Spleen (tissue), 11 donors: Measurements from ENCODE around the gene IL13. TPM values are rescaled to one million over a fixed set of nuclear protein-coding genes. Genes with fewer than 3 reads are reported as not detected.

Source experiments
- DNase-seq: peaks from one replicate; pipeline ENCODE4 v3.0.0-alpha.2; 2020
- H3K27ac ChIP-seq, 8 donors: fragments of 200-600 bp; sonication (generic) in 7 of 8; 1 replicate in 4 of 8; 2 replicates in 4 of 8; pipeline versions ENCODE4 v1.5.0 to v1.8.0; 2016 to 2021; ENCODE audit warnings: inconsistent platforms in 4 of 8, mild to moderate bottlenecking in 4 of 8, moderate library complexity in 1 of 8
- H3K27me3 ChIP-seq, 7 donors: fragments of 200-600 bp; sonication (generic) in 6 of 7; replicated peaks in 1 of 7; 1 replicate in 4 of 7; 2 replicates in 3 of 7; pipeline versions ENCODE4 v1.5.0 to v1.8.0; 2016 to 2021; ENCODE audit warnings: inconsistent platforms in 3 of 7, mild to moderate bottlenecking in 1 of 7
- H3K36me3 ChIP-seq, 6 donors: fragments of 200-600 bp; sonication (generic) in 5 of 6; 1 replicate in 4 of 6; 2 replicates in 2 of 6; pipeline versions ENCODE4 v1.5.0 to v1.8.0; 2016 to 2021; ENCODE audit warnings: inconsistent platforms in 2 of 6
- H3K4me1 ChIP-seq, 6 donors: fragments of 200-600 bp; sonication (generic) in 5 of 6; 1 replicate in 3 of 6; 2 replicates in 3 of 6; pipeline versions ENCODE4 v1.5.0 to v1.8.0; 2016 to 2021; ENCODE audit warnings: inconsistent platforms in 3 of 6
- H3K4me3 ChIP-seq, 8 donors: fragments of 200-600 bp; sonication (generic) in 7 of 8; 1 replicate in 4 of 8; 2 replicates in 4 of 8; pipeline versions ENCODE4 v1.5.0 to v1.8.0; 2016 to 2021; ENCODE audit warnings: inconsistent platforms in 4 of 8, mild to moderate bottlenecking in 4 of 8, moderate library complexity in 2 of 8
- H3K9me3 ChIP-seq, 8 donors: fragments of 200-600 bp; sonication (generic) in 7 of 8; 1 replicate in 4 of 8; 2 replicates in 4 of 8; pipeline versions ENCODE4 v1.5.0 to v1.8.0; 2016 to 2021; ENCODE audit warnings: inconsistent platforms in 4 of 8
- POLR2A ChIP-seq, 3 donors: fragments of 450-650 bp; IDR thresholded peaks; one replicate each; pipeline ENCODE4 v1.5.1; 2017; ENCODE audit warnings: antibody characterized with exemption in 3 of 3, mild to moderate bottlenecking in 1 of 3
- POLR2AphosphoS5 ChIP-seq, 3 donors: sonication (generic); formaldehyde crosslinking; IDR thresholded peaks; one replicate each; pipeline ENCODE4 v1.5.1; 2017; ENCODE audit warnings: antibody characterized with exemption in 3 of 3
- WGBS, 5 donors: extraction: QIAGEN DNeasy Blood & Tissue Kit in 3 of 5; methylation state at CpG; one replicate each; pipeline versions ENCODE4 v1.1.5 to v1.1.7; 2013 to 2018; 5-methylcytosine and 5-hydroxymethylcytosine counted together
- intact Hi-C: fragments of 100-400 bp; cut with DNase I; formaldehyde crosslinking; loops from one replicate; pipeline ENCODE4 v1.15.0; 2023; ENCODE audit warnings: low total_unique reads
- polyA plus RNA-seq, 3 donors: library from polyadenylated mRNA; stranded (reverse); fragments of 200-250 nt; gene quantifications; one replicate each; pipeline ENCODE4 v1.2.1, GENCODE V29; 2013
- total RNA-seq, 7 donors: library from RNA; depleted of rRNA in 3 of 7; stranded (reverse); fragments of >200 nt in 3 of 7; fragmentation: NEBNext Ultra II Directional in 4 of 7; extraction: Animal tissue kit (Norgen Biotek cat#: 25700) in 4 of 7; gene quantifications; one replicate each; pipeline versions ENCODE4 v1.1.0 to v1.2.1, GENCODE V29; 2016 to 2021
- TF ChIP-seq, protein P1 (sequence below), 11 experiments: fragments of 200-600 bp in 7 of 11; fragments of 450-650 bp in 4 of 11; sonication (generic) in 4 of 11; IDR thresholded peaks in 8 of 11; conservative IDR thresholded peaks in 3 of 11; 1 replicate in 7 of 11; 2 replicates in 4 of 11; pipeline versions ENCODE4 v1.4.0 to v1.8.0; 2016 to 2021; ENCODE audit warnings: antibody characterized with exemption in 11 of 11, inconsistent platforms in 4 of 11, mild to moderate bottlenecking in 1 of 11
- donor health status: healthy with polysubstance abuse.
- donor health status: DM: no; HTN: no; CAD: no; lungs with moderate emphysema.
- donor health status: DM: no; HTN: no; CAD: no.
- donor health status: Bipolar disorder and iron deficiency.
- donor health status: healthy.
- donor health status: DM: no; HTN: no; CAD: no.
- donor health status: DM: yes; HTN: yes; CAD: no.

IL13 gene
- total and polyA plus RNA-seq, 10 donors: 0.06 to 0.07 TPM; not detected in 8

- intact Hi-C loops: no loop called here
- H3K27ac ChIP-seq: no peak overlapping the region
- no peaks in the 10 kb centered on the region for H3K9me3 ChIP-seq
- no peaks in the 10 kb centered on the region for H3K27me3 ChIP-seq
- TF ChIP-seq, protein P1, sequence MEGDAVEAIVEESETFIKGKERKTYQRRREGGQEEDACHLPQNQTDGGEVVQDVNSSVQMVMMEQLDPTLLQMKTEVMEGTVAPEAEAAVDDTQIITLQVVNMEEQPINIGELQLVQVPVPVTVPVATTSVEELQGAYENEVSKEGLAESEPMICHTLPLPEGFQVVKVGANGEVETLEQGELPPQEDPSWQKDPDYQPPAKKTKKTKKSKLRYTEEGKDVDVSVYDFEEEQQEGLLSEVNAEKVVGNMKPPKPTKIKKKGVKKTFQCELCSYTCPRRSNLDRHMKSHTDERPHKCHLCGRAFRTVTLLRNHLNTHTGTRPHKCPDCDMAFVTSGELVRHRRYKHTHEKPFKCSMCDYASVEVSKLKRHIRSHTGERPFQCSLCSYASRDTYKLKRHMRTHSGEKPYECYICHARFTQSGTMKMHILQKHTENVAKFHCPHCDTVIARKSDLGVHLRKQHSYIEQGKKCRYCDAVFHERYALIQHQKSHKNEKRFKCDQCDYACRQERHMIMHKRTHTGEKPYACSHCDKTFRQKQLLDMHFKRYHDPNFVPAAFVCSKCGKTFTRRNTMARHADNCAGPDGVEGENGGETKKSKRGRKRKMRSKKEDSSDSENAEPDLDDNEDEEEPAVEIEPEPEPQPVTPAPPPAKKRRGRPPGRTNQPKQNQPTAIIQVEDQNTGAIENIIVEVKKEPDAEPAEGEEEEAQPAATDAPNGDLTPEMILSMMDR (IDR thresholded peaks at IDR 0.05 in 8 of 11, conservative IDR thresholded peaks at IDR 0.05 in 3 of 11): no peak
- TF ChIP-seq POLR2AphosphoS5 (IDR thresholded peaks at IDR 0.05) (no peak), POLR2A (IDR thresholded peaks at IDR 0.05) (no peak)
- H3K4me1 ChIP-seq: peaks cover 0 to 16% (median 4%) of the 10 kb centered on the region in 6 donors
- no peak overlapping the region for H3K4me3 ChIP-seq
- no peak for DNase-seq
- peaks cover 0 to 24% (median 1%) of the 10 kb centered on the region in 6 donors for H3K36me3 ChIP-seq
Observed at GRCh38 chr5:132692632-132692967, 34.6 kb downstream of the IL13 start.

DNA sequence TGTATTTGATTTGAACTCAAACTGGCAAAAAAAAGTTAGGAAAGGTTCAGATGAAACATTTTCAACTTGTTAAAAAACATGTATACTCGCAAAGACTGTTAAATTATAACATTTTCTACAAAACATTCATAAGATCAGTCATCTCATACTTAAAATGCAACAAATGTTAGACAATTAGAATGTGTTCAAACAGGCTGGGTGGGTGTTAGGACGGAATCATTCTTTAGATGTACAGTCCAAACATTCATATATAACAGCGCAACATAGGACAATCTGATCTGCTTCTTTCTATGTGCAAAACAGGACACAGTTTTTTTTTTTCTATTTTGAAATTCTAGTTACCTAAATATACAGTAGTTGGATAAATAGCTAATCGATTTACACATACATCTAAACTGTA lies 38.0 kb downstream of the IL13 start:
- H3K36me3 ChIP-seq: peaks cover 0 to 56% (median 13%) of the 10 kb centered on the region in 6 donors
- H3K4me1 ChIP-seq: no peaks in the 10 kb centered on the region
- no peak for DNase-seq
- no peak overlapping the region for H3K4me3 ChIP-seq
- 94 to 97% (median 97%) methylated on average over 4 of the region's 4 CpGs for WGBS, 5 donors
- H3K27me3 ChIP-seq: no peaks in the 10 kb centered on the region
- H3K9me3 ChIP-seq: no peaks in the 10 kb centered on the region
- TF ChIP-seq POLR2AphosphoS5 (IDR thresholded peaks at IDR 0.05) (no peak), POLR2A (IDR thresholded peaks at IDR 0.05) (no peak)
- TF ChIP-seq, protein P1 (IDR thresholded peaks at IDR 0.05 in 8 of 11, conservative IDR thresholded peaks at IDR 0.05 in 3 of 11): no peak
- no peak overlapping the region for H3K27ac ChIP-seq
- intact Hi-C loops: no loop called here

GRCh38 chr5:132704875-132705274 lies 46.9 kb downstream of the IL13 start:
- H3K4me1 ChIP-seq: no peaks in the 10 kb centered on the region
- H3K27ac ChIP-seq: no peak overlapping the region
- WGBS, 5 donors: 96 to 100% (median 98%) methylated on average over 1 of the region's 1 CpG
- peaks cover 0 to 57% (median 18%) of the 10 kb centered on the region in 6 donors for H3K36me3 ChIP-seq
- no peak for DNase-seq
- no peak for TF ChIP-seq POLR2AphosphoS5 (IDR thresholded peaks at IDR 0.05)
- TF ChIP-seq, protein P1 (IDR thresholded peaks at IDR 0.05 in 8 of 11, conservative IDR thresholded peaks at IDR 0.05 in 3 of 11): no peak
- no peak for TF ChIP-seq POLR2A (IDR thresholded peaks at IDR 0.05)
- H3K27me3 ChIP-seq: no peaks in the 10 kb centered on the region
- H3K4me3 ChIP-seq: no peak overlapping the region
- no peaks in the 10 kb centered on the region for H3K9me3 ChIP-seq
- intact Hi-C loops: no loop called here

GRCh38 chr5:132708645-132709044 lies 50.7 kb downstream of the IL13 start:
- Histone ChIP-seq H3K36me3 (peaks cover 0 to 30% (median 0%) of the 10 kb centered on the region in 6 donors), H3K27me3 (no peaks in the 10 kb centered on the region), H3K4me1 (no peaks in the 10 kb centered on the region), H3K9me3 (no peaks in the 10 kb centered on the region), H3K27ac (no peak overlapping the region), H3K4me3 (no peak overlapping the region)
- TF ChIP-seq POLR2AphosphoS5 (IDR thresholded peaks at IDR 0.05) (no peak), POLR2A (IDR thresholded peaks at IDR 0.05) (no peak)
- TF ChIP-seq, protein P1 (IDR thresholded peaks at IDR 0.05 in 8 of 11, conservative IDR thresholded peaks at IDR 0.05 in 3 of 11): no peak
- intact Hi-C loops: no loop called here
- no peak for DNase-seq

Other genes with a start within 250 kb of the IL13 start
- 100 to 1,000 TPM; 146 to 307 (median 165) TPM for gene IRF1, start 167.4 kb upstream of the IL13 start, total RNA-seq
- 100 to 1,000 TPM in 1 of 3 donors, 10 to 100 TPM in 2; 57.9 to 113 (median 59.7) TPM for gene IRF1, start 167.4 kb upstream of the IL13 start, polyA plus RNA-seq
- gene IL5, start 114.7 kb upstream of the IL13 start, total RNA-seq: not detected
- not detected for gene IL5, start 114.7 kb upstream of the IL13 start, polyA plus RNA-seq
- gene RAD50, start 101.2 kb upstream of the IL13 start, total RNA-seq: 10 to 100 TPM; 23.8 to 34.0 (median 28.2) TPM
- gene RAD50, start 101.2 kb upstream of the IL13 start, polyA plus RNA-seq: 1 to 10 TPM; 4.2 to 7.8 (median 4.4) TPM
- gene IL4, start 15.8 kb downstream of the IL13 start, total RNA-seq: not detected
- gene IL4, start 15.8 kb downstream of the IL13 start, polyA plus RNA-seq: not detected
- 10 to 100 TPM in 1 of 7 donors, 1 to 10 TPM in 6; 4.5 to 10.7 (median 7.9) TPM for gene KIF3A, start 79.4 kb downstream of the IL13 start, total RNA-seq
- 1 to 10 TPM; 1.3 to 2.4 (median 2.1) TPM for gene KIF3A, start 79.4 kb downstream of the IL13 start, polyA plus RNA-seq
- 1 to 10 TPM in 5 of 7 donors, under 1 TPM in 2; 0.19 to 5.2 (median 1.1) TPM for gene CCNI2, start 89.3 kb downstream of the IL13 start, total RNA-seq
- under 1 TPM; 0.32 to 0.91 (median 0.36) TPM for gene CCNI2, start 89.3 kb downstream of the IL13 start, polyA plus RNA-seq
- gene SEPTIN8, start 119.1 kb downstream of the IL13 start, total RNA-seq: 10 to 100 TPM; 11.5 to 29.8 (median 19.8) TPM
- gene SEPTIN8, start 119.1 kb downstream of the IL13 start, polyA plus RNA-seq: 10 to 100 TPM in 1 of 3 donors, 1 to 10 TPM in 2; 6.1 to 13.3 (median 7.5) TPM
- not detected for gene SOWAHA, start 155.1 kb downstream of the IL13 start, total RNA-seq
- under 1 TPM; 0.03 to 0.56 (median 0.24) TPM for gene SOWAHA, start 155.1 kb downstream of the IL13 start, polyA plus RNA-seq
- 10 to 100 TPM in 2 of 7 donors, 1 to 10 TPM in 5; 1.8 to 26.1 (median 4.0) TPM for gene SHROOM1, start 172.5 kb downstream of the IL13 start, total RNA-seq
- 1 to 10 TPM; 1.1 to 2.8 (median 1.4) TPM for gene SHROOM1, start 172.5 kb downstream of the IL13 start, polyA plus RNA-seq
- gene GDF9, start 208.3 kb downstream of the IL13 start, total RNA-seq: under 1 TPM in 4 of 7 donors, not detected in 3; 0.17 to 0.40 (median 0.34) TPM
- under 1 TPM; 0.29 to 0.59 (median 0.56) TPM for gene GDF9, start 208.3 kb downstream of the IL13 start, polyA plus RNA-seq
- 100 to 1,000 TPM in 4 of 7 donors, 10 to 100 TPM in 3; 59.6 to 176 (median 159) TPM for gene UQCRQ, start 208.5 kb downstream of the IL13 start, total RNA-seq
- 100 to 1,000 TPM; 175 to 266 (median 192) TPM for gene UQCRQ, start 208.5 kb downstream of the IL13 start, polyA plus RNA-seq
- gene LEAP2, start 215.5 kb downstream of the IL13 start, total RNA-seq: 1 to 10 TPM; 1.9 to 6.1 (median 2.3) TPM
- 1 to 10 TPM; 2.1 to 3.3 (median 2.9) TPM for gene LEAP2, start 215.5 kb downstream of the IL13 start, polyA plus RNA-seq